Panc1 (cell line): ENCODE measurements around the gene MAGI1. TPM values are rescaled to one million over a fixed set of nuclear protein-coding genes. Genes with fewer than 3 reads are reported as not detected.

Experiments used
- ATAC-seq: fragments of 200-7000 bp; cut with Tn5 transposase; 2 replicates; pipeline ENCODE4 v1.9.1; 2020; ENCODE audit warnings: mild to moderate bottlenecking, moderate library complexity
- BruUV-seq: library from RNA; stranded (reverse); fragments of 400-500 nt; replicated peaks from 2 replicates; lab custom pipeline; 2021; lab: Mats Ljungman, UMichigan
- CTCF ChIA-PET: fragments of 300-600 bp; sonication (Branson Sonifier 250); formaldehyde crosslinking; loops from one replicate; lab custom pipeline; 2022; ENCODE audit warnings: antibody characterized with exemption; lab: Charles Lee
- POLR2A ChIA-PET: fragments of 300-600 bp; sonication (Branson Sonifier 250); formaldehyde crosslinking; loops from one replicate; lab custom pipeline; 2022; ENCODE audit warnings: antibody characterized with exemption; lab: Charles Lee
- DNase-seq: peaks from one replicate; pipeline ENCODE4 v3.0.0-alpha.2; 2010; ENCODE audit warnings: low read depth, low spot score
- H3K27ac ChIP-seq: 2 replicates; pipeline ENCODE4 v1.5.1; 2011; ENCODE audit warnings: mild to moderate bottlenecking, low read length, inconsistent platforms
- H3K27me3 ChIP-seq: fragments of 200-500 bp; sonication (Bioruptor generic); 2 replicates; pipeline ENCODE4 v1.6.0; 2014; ENCODE audit warnings: low read length, inconsistent platforms; ENCODE audit not compliant: control insufficient read depth, insufficient read depth
- H3K36me3 ChIP-seq: fragments of 200-500 bp; sonication (Bioruptor generic); 2 replicates; pipeline ENCODE4 v1.5.1; 2014; ENCODE audit warnings: inconsistent platforms, mild to moderate bottlenecking, low read length, moderate library complexity; ENCODE audit not compliant: control insufficient read depth, insufficient read depth
- H3K4me1 ChIP-seq: 2 replicates; pipeline ENCODE4 v1.5.1; 2011; ENCODE audit warnings: inconsistent platforms, mild to moderate bottlenecking, low read length, moderate library complexity; ENCODE audit not compliant: control insufficient read depth, insufficient read depth
- H3K4me3 ChIP-seq, 2 experiments: 2 replicates each; pipeline ENCODE4 v1.5.1; 2011 to 2012; ENCODE audit warnings: low read depth in 2 of 2, low read length in 2 of 2, mild to moderate bottlenecking in 2 of 2, inconsistent platforms in 1 of 2, moderate library complexity in 1 of 2
- H3K9me3 ChIP-seq: fragments of 200-500 bp; sonication (Bioruptor generic); 2 replicates; pipeline ENCODE4 v1.5.1; 2014; ENCODE audit warnings: low read depth, mild to moderate bottlenecking, inconsistent platforms, low read length, moderate library complexity; ENCODE audit not compliant: control insufficient read depth, insufficient read depth
- POLR2AphosphoS5 ChIP-seq: IDR thresholded peaks from 2 replicates; pipeline ENCODE4 v1.6.1; 2012; ENCODE audit warnings: mild to moderate bottlenecking, low read depth, low read length, moderate library complexity
- SIN3A ChIP-seq: IDR thresholded peaks from 2 replicates; pipeline ENCODE4 v1.6.1; 2012; ENCODE audit warnings: low read depth, mild to moderate bottlenecking, low read length, moderate library complexity, borderline replicate concordance; ENCODE audit not compliant: insufficient read depth
- TCF7L2 ChIP-seq: IDR thresholded peaks from 2 replicates; pipeline ENCODE4 v1.6.1; 2011; ENCODE audit warnings: mild to moderate bottlenecking, low read depth, low read length, inconsistent platforms
- in situ Hi-C: cut with HindIII; loops from 2 replicates; pipeline ENCODE4 v1.10.0; 2016; ENCODE audit warnings: low sequenced_read_pairs, low pct_unique_long_range_greater_than_20kb
- intact Hi-C: fragments of 100-400 bp; cut with micrococcal nuclease; formaldehyde crosslinking; loops from one replicate; pipeline ENCODE4 v1.10.0; 2022; ENCODE audit not compliant: unreplicated experiment
- total RNA-seq: library from RNA; stranded (reverse); gene quantifications from one replicate; pipeline ENCODE4 v1.2.1, GENCODE V29; 2021; ENCODE audit not compliant: unreplicated experiment
- TF ChIP-seq, protein P1 (sequence below): fragments of 450-650 bp; IDR thresholded peaks from 2 replicates; pipeline ENCODE4 v1.5.1; 2017; ENCODE audit warnings: mild to moderate bottlenecking
- TF ChIP-seq, protein P2 (sequence below), 2 experiments: IDR thresholded peaks; 2 replicates each; pipeline ENCODE4 v1.6.1; 2011 to 2012; ENCODE audit warnings: low read depth in 2 of 2, control low read depth in 1 of 2, low read length in 1 of 2, mild to moderate bottlenecking in 1 of 2, moderate library complexity in 1 of 2; ENCODE audit not compliant: insufficient read depth in 1 of 2

Gene MAGI1
- total RNA-seq, 1 experiment from 2014 or later: 9.5 TPM

DNA sequence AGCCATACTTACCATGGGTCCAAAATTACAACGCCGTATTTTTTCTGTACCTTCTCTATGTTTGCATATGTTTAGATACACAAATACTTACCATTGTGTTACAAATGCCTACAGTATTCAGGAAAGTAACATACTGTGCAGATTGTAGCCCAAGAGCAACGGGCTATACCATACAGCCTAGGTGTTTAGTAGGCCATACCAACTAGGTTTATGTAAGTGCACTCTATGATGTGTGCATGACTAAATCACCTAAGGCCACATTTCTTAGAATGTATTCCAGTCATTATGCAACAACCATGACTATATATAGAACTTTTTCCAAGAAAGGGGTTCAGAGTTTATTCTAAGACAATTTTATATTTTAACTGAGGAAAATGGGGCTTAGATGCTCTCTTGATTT, 411.7 kb downstream of the MAGI1 start:
- ATAC-seq (no peak), DNase-seq (no peak)
- BruUV-seq: no TSS peak
- Histone ChIP-seq H3K9me3 (no peaks in the 10 kb centered on the region), H3K27me3 (no peaks in the 10 kb centered on the region), H3K36me3 (no peaks in the 10 kb centered on the region), H3K4me1 (no peaks in the 10 kb centered on the region), H3K27ac (no peak overlapping the region), H3K4me3 (no peak overlapping the region)
- ChIA-PET POLR2A (no interaction called here), CTCF (no interaction called here)
- in situ Hi-C loops: no loop called here
- TF ChIP-seq POLR2AphosphoS5 (no peak), SIN3A (no peak), TCF7L2 (no peak)
- TF ChIP-seq, protein P1, sequence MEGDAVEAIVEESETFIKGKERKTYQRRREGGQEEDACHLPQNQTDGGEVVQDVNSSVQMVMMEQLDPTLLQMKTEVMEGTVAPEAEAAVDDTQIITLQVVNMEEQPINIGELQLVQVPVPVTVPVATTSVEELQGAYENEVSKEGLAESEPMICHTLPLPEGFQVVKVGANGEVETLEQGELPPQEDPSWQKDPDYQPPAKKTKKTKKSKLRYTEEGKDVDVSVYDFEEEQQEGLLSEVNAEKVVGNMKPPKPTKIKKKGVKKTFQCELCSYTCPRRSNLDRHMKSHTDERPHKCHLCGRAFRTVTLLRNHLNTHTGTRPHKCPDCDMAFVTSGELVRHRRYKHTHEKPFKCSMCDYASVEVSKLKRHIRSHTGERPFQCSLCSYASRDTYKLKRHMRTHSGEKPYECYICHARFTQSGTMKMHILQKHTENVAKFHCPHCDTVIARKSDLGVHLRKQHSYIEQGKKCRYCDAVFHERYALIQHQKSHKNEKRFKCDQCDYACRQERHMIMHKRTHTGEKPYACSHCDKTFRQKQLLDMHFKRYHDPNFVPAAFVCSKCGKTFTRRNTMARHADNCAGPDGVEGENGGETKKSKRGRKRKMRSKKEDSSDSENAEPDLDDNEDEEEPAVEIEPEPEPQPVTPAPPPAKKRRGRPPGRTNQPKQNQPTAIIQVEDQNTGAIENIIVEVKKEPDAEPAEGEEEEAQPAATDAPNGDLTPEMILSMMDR: no peak
- TF ChIP-seq, protein P2, sequence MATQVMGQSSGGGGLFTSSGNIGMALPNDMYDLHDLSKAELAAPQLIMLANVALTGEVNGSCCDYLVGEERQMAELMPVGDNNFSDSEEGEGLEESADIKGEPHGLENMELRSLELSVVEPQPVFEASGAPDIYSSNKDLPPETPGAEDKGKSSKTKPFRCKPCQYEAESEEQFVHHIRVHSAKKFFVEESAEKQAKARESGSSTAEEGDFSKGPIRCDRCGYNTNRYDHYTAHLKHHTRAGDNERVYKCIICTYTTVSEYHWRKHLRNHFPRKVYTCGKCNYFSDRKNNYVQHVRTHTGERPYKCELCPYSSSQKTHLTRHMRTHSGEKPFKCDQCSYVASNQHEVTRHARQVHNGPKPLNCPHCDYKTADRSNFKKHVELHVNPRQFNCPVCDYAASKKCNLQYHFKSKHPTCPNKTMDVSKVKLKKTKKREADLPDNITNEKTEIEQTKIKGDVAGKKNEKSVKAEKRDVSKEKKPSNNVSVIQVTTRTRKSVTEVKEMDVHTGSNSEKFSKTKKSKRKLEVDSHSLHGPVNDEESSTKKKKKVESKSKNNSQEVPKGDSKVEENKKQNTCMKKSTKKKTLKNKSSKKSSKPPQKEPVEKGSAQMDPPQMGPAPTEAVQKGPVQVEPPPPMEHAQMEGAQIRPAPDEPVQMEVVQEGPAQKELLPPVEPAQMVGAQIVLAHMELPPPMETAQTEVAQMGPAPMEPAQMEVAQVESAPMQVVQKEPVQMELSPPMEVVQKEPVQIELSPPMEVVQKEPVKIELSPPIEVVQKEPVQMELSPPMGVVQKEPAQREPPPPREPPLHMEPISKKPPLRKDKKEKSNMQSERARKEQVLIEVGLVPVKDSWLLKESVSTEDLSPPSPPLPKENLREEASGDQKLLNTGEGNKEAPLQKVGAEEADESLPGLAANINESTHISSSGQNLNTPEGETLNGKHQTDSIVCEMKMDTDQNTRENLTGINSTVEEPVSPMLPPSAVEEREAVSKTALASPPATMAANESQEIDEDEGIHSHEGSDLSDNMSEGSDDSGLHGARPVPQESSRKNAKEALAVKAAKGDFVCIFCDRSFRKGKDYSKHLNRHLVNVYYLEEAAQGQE (IDR thresholded peaks at IDR 0.05; ENCODE audit: insufficient read depth in 1 of 2, low read depth in 2 of 2, low read length in 1 of 2): no peak
- intact Hi-C loops: no loop called here

DNA sequence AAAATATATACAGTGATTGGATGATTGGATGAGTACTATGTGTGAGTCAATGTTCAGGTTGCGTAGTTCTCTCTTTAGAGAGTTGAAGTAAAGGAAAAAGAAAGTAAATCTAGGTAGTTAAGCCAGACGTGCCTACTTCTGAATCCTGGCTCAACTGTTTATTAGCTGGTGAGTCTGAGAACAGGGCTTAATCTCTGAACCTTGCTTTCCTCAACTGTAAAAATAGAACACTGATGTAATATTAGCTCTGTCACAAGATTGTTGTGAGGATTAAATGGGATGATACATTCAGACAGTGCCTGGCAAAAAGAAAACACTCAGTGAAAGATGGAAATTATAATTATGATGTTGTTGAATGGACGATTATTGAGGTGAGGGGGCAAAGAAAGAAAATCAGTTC, 413.4 kb downstream of the MAGI1 start:
- in situ Hi-C loops (no loop called here), intact Hi-C loops (no loop called here)
- no peak for DNase-seq
- H3K4me1 ChIP-seq: no peaks in the 10 kb centered on the region
- H3K9me3 ChIP-seq: no peaks in the 10 kb centered on the region
- H3K36me3 ChIP-seq: no peaks in the 10 kb centered on the region
- ChIA-PET CTCF (no interaction called here), POLR2A (no interaction called here)
- no peak overlapping the region for H3K4me3 ChIP-seq
- ATAC-seq: no peak
- BruUV-seq: no TSS peak
- no peaks in the 10 kb centered on the region for H3K27me3 ChIP-seq
- H3K27ac ChIP-seq: no peak overlapping the region
- TF ChIP-seq, protein P1: no peak
- TF ChIP-seq TCF7L2 (no peak), SIN3A (no peak), POLR2AphosphoS5 (no peak)
- TF ChIP-seq, protein P2 (IDR thresholded peaks at IDR 0.05; ENCODE audit: insufficient read depth in 1 of 2, low read depth in 2 of 2, low read length in 1 of 2): no peak
